CD4-positive, alpha-beta T cell treated with Interleukin-12 subunit alpha and Interleukin-12 subunit beta, for 1 hour (primary cell): ENCODE measurements around the gene MRPL9.

Experiments
- DNase-seq: peaks from one replicate; pipeline ENCODE4 v3.0.0-alpha.2; 2020

The MRPL9 gene

DNA sequence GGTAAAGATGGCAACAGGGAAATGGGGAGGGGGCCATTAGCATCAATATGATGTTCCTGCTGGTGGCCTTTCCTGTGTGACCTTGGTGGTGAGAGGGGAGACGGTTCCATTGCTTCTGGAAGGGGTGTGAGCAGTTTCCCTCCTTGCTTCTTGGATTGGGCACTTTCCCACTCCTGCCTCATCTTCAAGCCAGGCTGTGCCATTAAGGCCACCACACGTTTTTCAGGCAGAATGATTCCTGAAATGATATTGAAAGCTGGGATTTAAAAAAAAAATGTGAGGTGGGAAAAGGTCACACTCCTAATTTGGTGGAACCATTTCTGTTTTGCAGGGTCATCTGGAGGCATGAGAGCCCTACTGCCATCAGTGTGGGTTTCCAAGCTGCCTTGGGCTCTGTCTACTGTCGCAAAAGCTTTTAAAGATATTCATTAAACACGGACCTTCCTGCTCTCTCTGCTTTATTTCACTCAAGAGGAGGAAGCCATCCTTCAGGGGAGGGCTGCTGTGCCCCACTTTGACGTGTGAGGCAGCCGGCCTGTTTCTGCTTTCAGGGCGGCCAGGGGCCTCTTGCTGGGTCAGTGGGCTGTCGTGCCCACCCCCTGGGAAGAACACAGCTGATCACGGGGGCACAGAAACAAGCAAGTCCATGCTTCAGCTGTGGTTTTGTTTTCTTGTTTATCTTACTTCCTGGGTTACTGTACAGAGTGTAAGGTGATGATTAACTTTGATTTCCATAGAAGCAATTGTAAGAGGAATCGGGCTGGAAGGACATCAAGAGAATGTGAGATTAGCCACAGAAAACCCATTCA is 33.9 kb downstream of the MRPL9 start:
- no peak for DNase-seq

DNA sequence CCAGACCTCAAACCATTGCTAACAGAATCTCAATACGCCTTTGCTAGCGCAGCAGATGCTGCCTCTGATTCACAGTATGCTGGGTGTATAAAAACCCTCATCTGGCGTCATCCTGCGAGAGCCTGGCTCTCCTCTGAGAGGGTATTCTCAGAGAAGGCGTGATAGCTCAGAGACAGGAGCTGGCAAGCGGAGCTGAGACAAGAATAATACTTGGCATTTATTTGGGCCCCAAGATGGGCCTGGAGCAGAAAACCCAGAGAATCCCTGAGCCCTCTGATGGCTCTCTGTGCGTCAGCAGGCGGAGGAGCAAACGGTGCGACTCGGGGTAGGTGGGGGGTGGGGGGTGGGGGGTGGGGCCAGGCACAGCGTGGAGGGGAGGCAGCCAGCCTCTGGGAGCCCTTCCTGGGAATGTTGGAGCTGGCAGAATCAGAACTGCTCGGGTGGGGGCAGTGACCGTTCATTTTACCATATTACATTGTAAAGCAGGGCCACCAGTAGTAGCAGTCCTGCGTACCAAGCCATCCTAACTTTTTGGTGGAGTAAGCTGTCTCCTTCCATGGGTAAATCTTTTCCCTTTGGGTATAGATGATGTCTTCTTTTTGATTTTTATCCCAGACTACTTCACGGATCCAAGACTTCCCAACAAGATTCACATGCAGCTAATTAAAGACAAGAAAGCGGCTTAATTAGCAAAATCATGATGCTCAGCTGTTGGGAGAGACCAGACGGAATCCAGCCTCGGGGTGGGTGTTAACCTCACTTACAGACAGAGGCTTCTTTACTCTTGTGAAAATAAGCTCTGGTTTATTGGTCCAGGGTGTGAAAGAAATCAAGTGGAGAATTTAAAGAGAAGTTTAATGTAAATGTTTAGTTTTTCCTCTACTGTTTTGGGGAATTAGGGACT is 34.9 kb downstream of the MRPL9 start:
- no peak for DNase-seq

DNA sequence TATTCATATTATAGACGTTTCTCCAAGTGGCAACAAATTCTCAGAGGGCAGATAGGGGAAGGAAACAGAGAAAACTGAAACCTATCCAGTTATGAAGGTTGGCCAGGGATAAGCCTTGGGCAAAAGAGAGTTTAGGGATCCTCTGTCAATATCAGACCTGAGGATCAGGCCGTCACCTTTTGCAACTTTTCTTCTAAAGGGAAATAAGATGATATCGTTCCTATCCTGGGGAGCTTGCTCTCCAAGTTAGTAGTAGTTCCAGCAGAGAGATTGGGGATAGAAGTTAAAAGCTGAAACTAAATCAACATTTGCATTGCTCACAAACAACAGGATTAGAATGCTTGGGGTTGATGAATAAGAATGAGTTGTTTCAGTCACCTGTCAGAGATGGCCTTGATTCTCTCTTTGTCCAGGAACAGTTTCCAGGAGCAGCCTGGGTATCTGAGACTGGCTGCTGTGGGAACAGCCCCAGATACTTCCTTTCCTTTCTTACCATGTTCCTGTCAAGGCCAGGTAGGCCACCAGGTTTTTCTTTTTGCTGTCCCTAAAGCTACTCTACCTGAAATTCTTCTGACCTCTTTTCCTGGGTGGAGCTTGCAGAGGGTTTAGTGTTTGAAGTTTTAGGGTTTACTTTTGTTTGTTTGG is 39.4 kb downstream of the MRPL9 start:
- no peak for DNase-seq

DNA sequence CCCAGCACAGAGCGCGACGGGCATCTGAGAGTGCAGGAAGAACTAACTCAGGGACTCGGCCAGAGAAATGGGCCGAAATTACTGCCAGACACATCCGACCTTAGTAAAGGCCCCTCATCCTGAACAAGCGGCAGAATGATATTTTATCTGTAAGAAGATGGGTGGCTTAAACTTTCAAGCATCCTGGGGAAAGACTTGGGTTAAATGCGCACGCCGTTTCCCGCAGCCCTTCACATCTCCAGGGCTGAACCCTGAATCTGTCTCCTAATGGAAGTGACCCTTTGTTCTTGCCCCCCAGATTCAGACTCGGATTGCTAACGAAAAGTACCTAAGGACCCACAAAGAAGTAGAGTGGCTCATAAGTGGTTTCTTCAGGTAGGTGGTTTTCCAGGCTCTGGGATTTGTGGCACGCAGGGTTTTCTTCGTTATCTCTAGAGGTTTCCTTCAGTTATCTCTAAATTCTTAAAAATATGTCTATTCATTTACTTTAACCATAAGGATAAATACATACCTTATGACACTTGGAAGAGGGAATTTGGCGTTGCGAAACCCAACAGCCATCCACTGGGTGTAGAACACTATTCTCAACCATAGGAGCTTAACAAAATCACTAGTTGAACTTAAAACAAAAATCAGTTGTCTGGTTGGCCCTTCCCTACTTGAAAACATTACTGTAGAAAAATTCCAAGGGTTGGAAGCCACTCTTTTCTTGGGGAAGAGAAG is 41.3 kb downstream of the MRPL9 start:
- DNase-seq: no peak

DNA sequence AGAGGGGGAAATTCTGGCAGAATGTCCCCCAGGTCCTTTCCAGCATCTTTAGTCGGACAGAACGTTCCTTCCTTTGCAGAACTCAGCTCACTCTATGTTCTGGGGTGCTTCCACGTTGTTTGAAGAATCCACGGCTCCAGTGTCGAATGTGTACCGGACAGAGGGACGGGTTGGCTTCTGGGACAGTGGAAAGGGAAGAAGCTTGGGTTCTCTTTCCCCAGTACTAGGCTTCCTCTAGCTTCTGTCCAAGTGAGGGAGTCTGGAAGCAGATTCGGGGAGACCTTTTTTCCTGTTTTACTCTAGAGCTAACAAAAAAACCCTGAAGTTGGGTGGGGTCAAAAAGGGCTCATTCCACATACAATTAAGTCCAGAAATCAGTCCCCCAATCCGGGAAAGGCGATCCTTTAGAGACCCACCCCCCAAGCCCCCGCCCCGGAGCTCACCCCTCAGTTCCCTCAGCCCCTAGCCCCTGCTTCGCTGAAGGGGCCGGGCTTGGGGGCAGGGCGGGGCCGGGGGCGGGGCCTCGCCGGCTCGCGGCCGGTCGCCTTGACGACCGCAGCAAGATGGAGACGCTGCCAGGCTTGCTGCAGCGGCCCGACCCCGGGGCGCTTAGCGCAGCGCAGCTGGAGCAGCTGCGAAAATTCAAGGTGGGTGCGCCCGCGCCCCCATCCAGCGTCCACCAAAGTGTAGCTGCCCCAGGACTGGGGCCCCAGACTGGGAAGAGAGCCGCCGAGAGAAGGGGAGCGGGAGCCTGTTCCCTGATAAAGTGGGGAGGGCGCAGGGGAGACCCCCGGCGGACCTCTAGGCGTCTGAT is 42.1 kb downstream of the MRPL9 start, which contains the start of gene RIIAD1:
TSS of gene RIIAD1 (plus strand) at position 549 of the 814 bp plus-strand sequence. CDS start at position 564, 15 bp downstream.
- DNase-seq: peak; percentile 59

DNA sequence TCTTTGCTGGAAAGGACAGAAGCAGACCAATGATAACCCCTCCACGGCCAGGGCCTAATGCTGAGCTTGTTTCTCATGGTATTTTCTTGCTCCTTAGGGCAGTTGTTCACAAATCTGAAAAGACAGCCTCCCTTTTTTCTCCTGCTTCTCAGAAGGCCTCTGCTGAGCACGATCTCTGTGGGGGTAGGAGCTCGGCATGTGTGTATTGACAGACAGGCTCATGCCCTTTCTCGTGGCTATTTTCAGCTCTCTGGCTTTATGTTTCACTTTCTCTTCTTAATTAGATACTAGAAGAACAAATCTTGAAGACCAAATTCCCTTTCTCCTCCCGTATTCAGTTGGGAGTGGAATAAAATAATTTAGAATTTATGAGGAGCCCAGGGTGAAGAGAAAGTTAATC is 42.7 kb downstream of the MRPL9 start:
- DNase-seq: peak; percentile 2

DNA sequence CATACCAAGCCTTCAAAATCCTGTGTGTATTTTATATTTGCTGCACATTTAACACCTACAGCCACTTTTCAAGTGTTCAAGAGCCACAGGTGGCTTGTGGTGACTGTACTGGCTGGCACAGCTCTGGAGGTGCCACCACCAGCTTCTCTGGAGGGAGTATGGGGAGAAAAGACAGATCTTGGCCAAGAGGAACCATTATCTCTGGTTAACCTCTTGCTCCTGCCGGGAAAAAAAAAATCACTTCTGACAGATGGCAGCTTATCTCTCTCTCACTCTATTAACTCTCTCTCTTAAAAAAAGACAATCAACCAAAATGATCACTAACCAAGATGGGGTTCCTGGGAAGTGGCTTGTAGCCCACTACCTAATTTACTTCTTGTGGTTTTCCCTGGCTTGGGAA is 43.2 kb downstream of the MRPL9 start:
- DNase-seq: no peak

DNA sequence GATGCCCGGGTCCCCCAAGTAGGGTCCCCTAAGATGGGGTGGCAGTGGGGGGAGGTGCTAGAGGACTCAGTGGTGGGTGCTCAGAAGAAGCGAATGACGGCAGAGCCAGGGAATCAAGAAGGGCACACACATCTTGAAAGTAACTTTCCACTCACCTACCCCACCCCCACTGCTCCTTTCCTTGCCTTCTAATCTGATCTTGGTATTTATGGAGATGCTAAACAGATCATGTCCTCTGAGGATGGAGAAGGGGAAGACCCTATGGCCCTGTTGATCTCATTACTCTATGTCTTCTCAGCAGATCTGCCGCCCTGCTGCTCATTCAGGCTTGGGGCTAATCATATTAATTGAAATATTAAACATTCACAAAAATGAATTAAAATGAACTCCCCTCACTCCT is 44.6 kb downstream of the MRPL9 start:
- DNase-seq: no peak

DNA sequence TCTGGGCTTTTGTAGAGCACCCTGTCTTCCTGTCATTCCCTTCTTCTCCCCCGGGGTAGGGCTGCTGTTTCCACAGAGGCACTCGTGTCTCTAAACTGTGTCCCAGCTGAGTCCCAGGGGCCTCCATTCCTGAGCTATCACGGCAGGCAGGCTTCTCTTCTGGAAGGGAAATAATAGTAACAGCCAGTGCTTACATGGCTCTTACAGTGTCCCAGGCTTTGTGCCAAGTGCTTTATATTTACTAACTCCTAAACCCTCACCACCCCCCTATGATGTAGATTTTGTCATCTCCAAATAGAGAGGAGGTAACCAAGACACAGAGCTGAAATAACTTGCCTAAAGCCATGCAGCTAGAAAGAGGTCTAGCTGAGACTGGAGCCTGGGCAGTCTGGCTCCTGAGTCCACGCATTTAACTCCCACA is 45.3 kb downstream of the MRPL9 start:
- no peak for DNase-seq

DNA sequence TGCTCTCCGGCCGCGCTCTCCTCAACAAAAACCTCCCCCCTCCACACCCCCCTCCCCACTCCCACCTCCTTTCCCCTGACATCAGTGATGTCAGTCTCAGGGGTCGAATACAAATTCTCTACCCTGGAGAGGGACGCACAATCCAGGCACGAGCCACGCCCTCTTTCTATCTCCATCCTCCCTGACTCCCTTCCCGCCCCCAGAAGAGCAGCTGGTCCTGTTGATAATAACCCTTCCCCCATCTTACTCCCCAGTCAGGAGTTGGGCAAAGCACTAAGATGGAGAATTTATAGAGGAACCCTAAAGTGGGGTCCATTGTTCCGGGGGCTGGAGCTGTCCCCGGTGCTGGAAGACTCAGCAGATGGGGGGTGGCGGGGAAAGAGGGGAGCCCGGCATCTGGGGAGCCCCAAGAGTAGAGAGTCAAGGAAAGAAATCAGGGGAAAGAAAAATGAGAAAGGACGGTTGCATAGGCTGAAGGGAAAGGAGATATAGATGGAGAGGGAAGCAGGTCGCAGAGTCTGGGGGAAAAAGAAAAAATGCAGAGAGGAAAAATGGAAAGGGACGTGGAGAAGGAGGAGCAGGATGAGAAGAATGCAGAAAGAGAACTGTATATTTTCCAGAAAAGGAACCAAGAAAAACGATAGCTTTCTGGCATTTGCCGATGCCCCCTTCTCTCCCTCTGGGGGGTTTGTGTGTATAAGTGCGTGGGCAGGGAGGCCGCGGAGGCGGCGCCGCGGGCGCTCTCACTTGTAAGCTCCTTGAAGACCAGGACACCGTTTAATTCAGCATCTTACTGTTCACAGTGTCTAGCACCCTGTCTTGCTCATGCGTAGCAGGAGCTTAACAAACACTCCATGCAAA is 46.3 kb downstream of the MRPL9 start, which contains the start of gene CELF3:
TSS of gene CELF3 (minus strand) at position 33 of the 861 bp plus-strand sequence. CDS start 783 bp downstream, outside the sequence.
- peak; percentile 12 for DNase-seq

DNA sequence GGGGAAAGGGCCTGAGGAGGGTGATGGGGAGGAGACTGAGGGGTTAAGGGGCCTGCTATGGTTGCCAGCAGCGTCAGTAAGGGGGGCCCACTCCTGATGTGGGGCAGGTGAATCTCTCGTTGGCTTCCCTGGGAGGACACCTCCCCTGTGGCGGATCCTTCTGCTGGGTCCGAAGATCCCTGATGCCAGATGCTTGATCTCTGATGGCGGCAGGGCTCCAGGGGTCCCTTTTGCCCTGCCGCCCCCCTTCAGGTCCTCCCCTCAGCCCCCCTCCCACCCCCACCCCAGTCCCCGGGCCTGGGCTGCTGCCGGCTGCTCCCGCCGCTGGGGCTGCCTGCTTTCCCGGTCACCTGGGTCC is 46.9 kb downstream of the MRPL9 start:
- no peak for DNase-seq

DNA sequence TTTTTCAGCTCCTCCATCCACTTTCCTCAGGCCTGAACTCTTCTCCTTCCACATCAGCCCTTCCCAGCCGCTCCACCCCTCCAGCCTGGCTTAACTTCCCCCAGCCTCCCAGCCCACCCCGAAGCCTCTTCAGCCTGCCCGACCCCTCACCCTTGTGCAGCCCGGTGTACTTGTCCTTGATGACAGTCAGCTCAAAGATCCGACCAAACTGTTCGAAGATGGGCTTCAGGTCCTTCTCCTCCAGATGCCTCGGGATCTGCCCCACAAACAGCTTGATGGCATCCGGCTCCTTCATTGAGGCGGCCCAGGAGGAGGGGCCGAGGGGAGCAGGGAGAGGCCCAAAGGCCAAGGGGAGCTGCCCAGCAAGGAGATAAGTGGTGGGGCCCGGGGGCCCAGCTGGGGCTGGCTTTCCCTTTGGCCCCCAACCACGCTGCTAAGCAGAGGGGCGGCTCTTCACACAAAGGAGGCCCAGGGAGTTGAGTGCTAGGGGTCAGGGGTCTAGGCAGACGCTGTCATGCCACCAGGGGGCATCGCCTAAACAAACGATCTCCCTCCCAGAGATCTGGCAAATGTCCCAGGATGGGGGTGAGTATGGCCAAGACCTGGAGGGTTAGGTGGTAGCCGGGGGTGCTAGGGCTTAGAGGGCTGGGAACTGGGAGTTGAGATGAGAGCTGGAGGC is 47.4 kb downstream of the MRPL9 start:
- DNase-seq: no peak

DNA sequence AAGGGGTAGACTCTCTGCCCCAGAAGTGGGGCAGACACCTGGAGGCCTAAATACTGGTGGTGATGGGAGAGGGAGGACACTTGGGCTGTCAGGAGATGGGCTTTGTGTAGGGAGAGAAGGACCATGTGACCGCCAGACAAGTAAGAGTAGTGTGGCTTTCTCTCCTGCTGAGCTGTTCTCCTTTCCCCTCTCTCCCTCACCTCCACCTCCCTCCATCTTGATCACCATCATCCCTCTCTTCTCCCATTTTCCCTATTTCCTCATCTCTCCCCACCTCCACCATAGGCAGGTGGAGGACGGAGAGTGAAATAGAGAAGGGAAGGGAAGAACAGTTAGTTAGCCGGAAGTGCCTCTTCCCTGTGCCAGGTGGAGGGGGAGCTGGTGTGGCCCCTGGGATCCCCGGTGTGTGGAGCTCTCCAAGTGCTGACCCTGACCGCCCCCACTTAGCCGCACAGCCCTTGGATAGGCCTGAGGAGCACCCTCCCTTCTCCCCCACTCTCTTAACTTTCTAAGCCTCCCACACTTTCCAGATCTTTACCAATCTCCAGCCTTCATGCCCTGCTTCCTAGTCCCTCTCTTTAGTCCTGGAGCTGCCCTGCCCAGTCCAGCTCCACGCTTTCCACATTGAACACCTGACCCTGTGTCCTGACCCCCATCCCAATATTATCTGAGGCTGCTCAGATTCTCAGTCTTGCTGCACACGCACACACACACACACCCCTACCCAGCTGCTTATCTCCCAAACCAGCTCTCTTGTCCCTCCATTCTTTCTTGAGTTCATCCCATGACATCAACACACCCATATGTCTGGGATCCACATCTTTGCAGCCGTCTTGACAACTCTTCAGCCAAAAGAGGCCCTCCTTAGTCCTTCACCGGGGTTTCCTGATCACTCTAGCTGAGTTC is 48.2 kb downstream of the MRPL9 start:
- no peak for DNase-seq

DNA sequence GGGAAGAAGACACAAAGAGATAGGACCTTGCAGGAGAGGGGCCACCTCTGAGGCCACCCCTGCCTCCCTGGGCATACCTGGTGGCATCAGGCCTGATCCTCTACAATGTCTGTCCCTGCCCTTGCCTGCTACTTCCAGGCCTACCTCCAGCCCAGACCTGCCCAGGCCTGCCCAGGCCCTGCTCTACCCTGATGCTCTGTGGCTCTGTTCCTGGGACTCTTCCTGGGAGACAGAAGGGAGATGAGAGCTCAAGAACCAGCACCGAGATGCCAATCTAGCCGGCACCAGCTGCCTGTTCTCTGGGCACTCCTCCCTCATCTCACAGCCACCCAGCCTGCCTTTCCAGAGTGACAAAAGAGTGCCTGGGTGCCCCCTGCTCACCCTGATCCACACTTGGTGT is 49.4 kb downstream of the MRPL9 start:
- no peak for DNase-seq

DNA sequence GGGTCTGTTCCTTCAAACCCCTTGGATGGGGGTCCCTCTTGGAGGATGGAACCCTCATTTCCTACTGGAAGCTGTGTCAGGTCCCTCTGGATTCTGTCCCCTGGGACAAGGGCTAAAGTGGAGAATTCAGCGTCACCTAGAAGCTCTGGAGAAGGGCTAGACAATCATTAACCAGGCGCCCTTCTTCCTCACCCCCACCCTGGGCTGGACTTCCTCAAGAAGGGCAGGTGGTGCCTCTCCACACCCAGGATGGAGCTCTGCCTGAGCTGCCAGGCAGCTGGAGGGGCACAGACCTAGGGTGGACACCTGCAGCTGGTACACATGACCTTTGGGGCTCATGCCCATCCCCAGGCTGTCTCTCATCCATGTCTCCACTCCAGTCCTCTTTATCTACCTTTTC is 50.3 kb downstream of the MRPL9 start:
- no peak for DNase-seq

DNA sequence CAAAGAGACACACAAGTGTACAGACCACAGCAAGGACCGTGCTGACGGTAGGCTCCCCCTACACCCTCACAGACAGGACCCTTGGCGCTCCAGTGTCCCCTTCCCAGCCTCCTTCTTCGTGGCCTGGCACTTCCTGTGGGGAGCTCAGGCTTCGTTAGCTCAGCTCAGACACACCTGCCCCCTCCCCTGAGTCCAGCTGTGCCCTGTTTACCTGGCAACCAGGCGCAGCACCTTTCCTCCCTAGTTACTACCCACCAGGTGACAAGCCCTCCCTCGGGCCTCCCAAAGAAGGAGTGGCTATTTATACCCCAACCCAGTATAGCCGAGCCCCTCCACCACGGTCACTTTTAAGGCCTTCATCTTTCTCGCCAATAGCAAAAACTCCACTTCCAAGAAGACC is 51.3 kb downstream of the MRPL9 start:
- DNase-seq: no peak

DNA sequence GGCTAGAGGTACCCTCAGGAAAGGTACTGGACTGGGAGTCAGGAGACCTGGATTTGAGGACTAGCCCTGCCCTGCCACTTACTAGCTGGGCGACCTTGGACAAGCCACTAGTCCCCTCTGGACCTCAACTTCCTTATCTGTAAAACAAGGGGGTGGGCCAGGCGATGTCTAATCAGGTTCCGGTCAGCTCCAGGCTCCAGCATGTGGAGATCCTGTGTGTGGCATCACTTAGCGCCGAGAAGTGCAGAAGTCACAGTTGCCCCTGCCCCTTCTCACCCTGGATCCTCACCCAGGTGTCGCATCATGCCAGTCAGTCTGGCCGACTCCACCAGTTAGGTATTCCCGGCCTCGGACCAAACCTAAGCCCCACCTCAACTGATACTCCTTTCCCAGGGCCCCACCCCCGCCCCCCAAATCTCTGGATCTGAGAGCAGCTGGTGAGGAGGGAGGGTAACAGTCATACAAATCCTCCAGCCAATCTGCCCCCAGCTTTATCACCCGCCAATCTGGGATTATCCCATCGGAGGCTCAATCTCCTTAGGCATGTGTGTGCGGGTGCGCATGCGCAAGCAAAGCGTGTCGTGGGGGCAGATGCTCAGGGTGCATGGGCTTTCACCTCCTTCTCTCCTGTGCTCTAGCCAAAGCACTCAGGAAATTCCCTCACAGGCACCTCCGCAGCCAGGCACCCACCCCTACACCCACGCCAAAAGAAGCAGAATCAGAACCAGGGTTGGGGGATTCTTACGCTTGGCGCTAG is 52.1 kb downstream of the MRPL9 start:
- no peak for DNase-seq

DNA sequence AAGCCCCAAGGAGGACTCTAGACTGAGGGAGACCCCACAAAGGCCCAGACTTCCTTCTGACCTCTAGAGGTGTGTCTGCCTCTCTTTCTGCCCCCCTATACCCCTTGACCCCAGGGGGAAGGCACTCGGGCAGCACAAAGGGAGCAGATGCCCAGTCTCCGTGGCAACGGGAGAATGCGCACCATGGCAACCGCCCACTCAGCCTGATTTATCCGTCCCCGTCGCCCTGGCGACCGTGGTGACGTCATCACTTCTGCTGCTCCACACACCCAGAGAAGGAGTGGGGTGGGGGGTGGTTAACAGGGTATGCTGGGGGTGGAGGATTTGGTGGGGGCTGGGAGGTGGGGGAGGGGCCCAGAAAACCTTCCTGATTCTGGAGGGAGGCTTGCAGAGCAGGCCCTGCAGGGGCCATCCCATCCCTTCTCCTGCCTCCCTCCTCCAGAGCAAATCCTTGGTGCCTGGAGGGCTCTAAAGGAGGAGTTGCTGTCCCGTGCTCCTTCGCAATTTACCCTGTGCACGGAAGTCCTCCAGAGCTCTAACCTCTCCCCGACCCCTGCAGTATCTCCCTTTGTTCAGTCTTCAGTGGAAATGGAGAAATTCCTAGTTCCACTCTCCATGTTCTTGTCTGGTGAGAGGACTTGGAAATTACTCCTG is 53.0 kb downstream of the MRPL9 start:
- peak; percentile 18 for DNase-seq
